K562 (cell line): Measurements from ENCODE around the gene C16orf95. TPM values are rescaled to one million over a fixed set of nuclear protein-coding genes. Genes with fewer than 3 reads are reported as not detected.

Experiments used
- ATAC-seq: fragments of 200-7000 bp; cut with Tn5 transposase; 3 replicates; pipeline ENCODE4 v1.9.1; 2020; ENCODE audit warnings: moderate library complexity
- BruUV-seq: library from RNA; stranded (reverse); fragments of 400-500 nt; replicated peaks from 2 replicates; lab custom pipeline; 2021; lab: Mats Ljungman, UMichigan
- CTCF ChIA-PET: fragments of 300-600 bp; formaldehyde crosslinking; extraction: SDS; loops from one replicate; lab custom pipeline; 2021; ENCODE audit warnings: low intra/inter-chr PET ratio; lab: Yijun Ruan, JAX
- POLR2A ChIA-PET: fragments of 300-600, 350-650 bp; sonication (Branson Sonifier 250); formaldehyde crosslinking; extraction: SDS; loops from one replicate; lab custom pipeline; 2021; ENCODE audit warnings: antibody characterized with exemption, inconsistent platforms; lab: Yijun Ruan, JAX
- DNase-seq, 4 experiments: peaks; one replicate each; pipeline versions ENCODE4 v3.0.0 to v3.0.0-alpha.2; 2011 to 2018; ENCODE audit warnings: low spot score in 3 of 4, mixed read lengths in 3 of 4; ENCODE audit errors: extremely low read depth in 1 of 4
- FAIRE-seq: peaks from 2 replicates; lab custom pipeline; 2011; peaks lifted over from hg19 to GRCh38; lab: Jason Lieb, UNC
- H2AFZ ChIP-seq: 2 replicates; pipeline ENCODE4 v1.6.0; 2011; ENCODE audit warnings: low read depth, low read length, control low read depth, inconsistent platforms
- H3K27ac ChIP-seq: fragments of 200-600 bp; 3 replicates; pipeline ENCODE4 v1.8.0; 2011; ENCODE audit warnings: low read depth, mild to moderate bottlenecking, control low read depth, inconsistent platforms, low read length, moderate library complexity, mixed read lengths; ENCODE audit errors: extremely low read depth
- H3K27me3 ChIP-seq, 2 experiments: fragments of 300-600 bp in 1 of 2; 2 replicates in 1 of 2; 3 replicates in 1 of 2; pipeline versions ENCODE4 v1.6.0 to v1.8.0; 2011; ENCODE audit warnings: inconsistent platforms in 2 of 2, low read length in 2 of 2, mild to moderate bottlenecking in 1 of 2, mixed read lengths in 1 of 2, moderate library complexity in 1 of 2; ENCODE audit not compliant: control insufficient read depth in 2 of 2, insufficient read depth in 2 of 2
- H3K36me3 ChIP-seq: fragments of 300-600 bp; 3 replicates; pipeline ENCODE4 v1.8.0; 2011; ENCODE audit warnings: mild to moderate bottlenecking, low read length, inconsistent platforms; ENCODE audit not compliant: control insufficient read depth, insufficient read depth
- H3K4me1 ChIP-seq, 2 experiments: fragments of 200-600 bp in 1 of 2; replicated peaks in 1 of 2; 2 replicates in 1 of 2; 3 replicates in 1 of 2; pipeline versions ENCODE4 v1.5.1 to v1.8.0; 2011; ENCODE audit warnings: inconsistent platforms in 2 of 2, low read length in 2 of 2, mild to moderate bottlenecking in 1 of 2, mixed read lengths in 1 of 2, moderate library complexity in 1 of 2; ENCODE audit not compliant: control insufficient read depth in 2 of 2, insufficient read depth in 2 of 2
- H3K4me2 ChIP-seq: 2 replicates; pipeline ENCODE4 v1.6.1; 2011; ENCODE audit warnings: low read length, control low read depth, inconsistent platforms, mixed read lengths; ENCODE audit not compliant: insufficient read depth
- H3K4me3 ChIP-seq: fragments of 200-600 bp; sonication (generic), shearing (Covaris generic); 2 replicates; pipeline ENCODE4 v1.5.1; 2016; ENCODE audit warnings: control low read depth, inconsistent platforms
- H3K79me2 ChIP-seq: fragments of 200-600 bp; 3 replicates; pipeline ENCODE4 v1.8.0; 2011; ENCODE audit warnings: low read length, inconsistent platforms; ENCODE audit not compliant: control insufficient read depth, insufficient read depth
- H3K9ac ChIP-seq, 2 experiments: 2 replicates each; pipeline versions ENCODE4 v1.6.0 to v1.6.1; 2011; ENCODE audit warnings: low read depth in 2 of 2, low read length in 2 of 2, control low read depth in 1 of 2, inconsistent platforms in 1 of 2, mild to moderate bottlenecking in 1 of 2, mixed read lengths in 1 of 2; ENCODE audit not compliant: insufficient read depth in 1 of 2
- H3K9me1 ChIP-seq: one replicate; pipeline ENCODE4 v1.6.0; 2011; ENCODE audit warnings: inconsistent platforms, mild to moderate bottlenecking, low read length, moderate library complexity; ENCODE audit not compliant: control insufficient read depth, insufficient read depth
- H3K9me3 ChIP-seq: replicated peaks from 2 replicates; pipeline ENCODE4 v1.5.1; 2011; ENCODE audit warnings: low read depth, low read length, inconsistent platforms; ENCODE audit not compliant: control insufficient read depth, insufficient read depth
- H4K20me1 ChIP-seq: replicated peaks from 2 replicates; pipeline ENCODE4 v1.6.1; 2011; ENCODE audit warnings: low read length, inconsistent platforms, mixed read lengths; ENCODE audit not compliant: control insufficient read depth, insufficient read depth
- E2F1 ChIP-seq: sonication (generic); formaldehyde crosslinking; IDR thresholded peaks from 2 replicates; pipeline ENCODE4 v1.8.1; 2023; ENCODE audit warnings: mild to moderate bottlenecking, missing genetic modification reagents, moderate library complexity
- EP300 ChIP-seq: IDR thresholded peaks from 2 replicates; pipeline ENCODE4 v1.6.1; 2012; ENCODE audit warnings: low read length, improper control_type of control experiment
- NFIX ChIP-seq: fragments of 250-450 bp; sonication (Bioruptor Pico); IDR thresholded peaks from 2 replicates; pipeline ENCODE4 v1.4.0; 2020; ENCODE audit warnings: low read depth, mild to moderate bottlenecking, moderate library complexity
- SRSF1 ChIP-seq: fragments of 200-400 bp; formaldehyde crosslinking; IDR thresholded peaks from 2 replicates; pipeline ENCODE4 v1.6.1; 2017; ENCODE audit warnings: mild to moderate bottlenecking, low read depth, low read length, moderate library complexity
- STAT6 ChIP-seq: sonication (generic); formaldehyde crosslinking; IDR thresholded peaks from 2 replicates; pipeline ENCODE4 v1.8.1; 2023; ENCODE audit warnings: mild to moderate bottlenecking, missing genetic modification reagents
- ZNF274 ChIP-seq: IDR thresholded peaks from 2 replicates; pipeline ENCODE4 v1.6.1; 2011; ENCODE audit warnings: low read depth, mild to moderate bottlenecking, low read length, moderate library complexity, borderline replicate concordance
- ZNF3 ChIP-seq: fragments of 250-450 bp; sonication (Bioruptor Pico); IDR thresholded peaks from 2 replicates; pipeline ENCODE4 v1.5.0; 2021; ENCODE audit warnings: mild to moderate bottlenecking, moderate library complexity
- WGBS: fragments of 100-300 bp; shearing (Covaris generic); methylation state at CpG from one replicate; pipeline ENCODE4 v1.1.6; 2016; ENCODE audit warnings: low coverage, mixed read lengths; ENCODE audit not compliant: insufficient coverage; ENCODE audit errors: missing lambda C conversion rate; 5-methylcytosine and 5-hydroxymethylcytosine counted together
- in situ Hi-C: fragments of 300-500 bp; cut with MboI; formaldehyde crosslinking; loops from 4 replicates; pipeline ENCODE4 v1.15.0; 2018; ENCODE audit warnings: inconsistent platforms, mixed read lengths
- intact Hi-C: fragments of 100-400 bp; cut with micrococcal nuclease; formaldehyde crosslinking; loops from 2 replicates; pipeline ENCODE4 v1.14.2; 2022
- polyA plus RNA-seq, 8 experiments: library from polyadenylated mRNA; depleted of rRNA in 4 of 8; stranded (reverse) in 5 of 8; unstranded in 3 of 8; fragments of >200 nt; fragmentation: Nextera tagmentation in 2 of 8; fragmentation: Illumina TruSeq in 1 of 8; extraction: Ambion mirVana in 2 of 8; extraction: Trizol in 1 of 8; gene quantifications; 2 replicates each; pipeline versions ENCODE4 v1.2.1 to v1.2.3, GENCODE V29; 2011 to 2014; ENCODE audit warnings: inconsistent platforms in 1 of 8, missing spikeins in 1 of 8
- total RNA-seq, 7 experiments: library from RNA; depleted of rRNA in 6 of 7; stranded (reverse); fragments of >200 nt in 6 of 7; fragmentation: Illumina TruSeq in 2 of 7; extraction: Trizol in 2 of 7; gene quantifications; 2 replicates each; pipeline versions ENCODE4 v1.2.1 to v1.2.3, GENCODE V29; 2011 to 2021; ENCODE audit warnings: low replicate concordance in 1 of 7

Gene C16orf95
- total and polyA plus RNA-seq, 9 of the 15 experiments (the other 6 are each of a cell fraction or from before 2014, with no cell fraction given), result 6.5 to 20.5 (median 9.4) TPM

GRCh38 chr16:87311387-87311786 lies 5.8 kb downstream of the C16orf95 start:
- CTCF ChIA-PET, result no interaction called here

More at GRCh38 chr16:87311387-87311786, 5.8 kb downstream of the C16orf95 start:
- ATAC-seq (no peak), DNase-seq (no peak), FAIRE-seq (no peak)
- H3K79me2 ChIP-seq, result peaks cover 2% of the 10 kb centered on the region; the same call in 1 of the 3 replicates
- H3K9ac ChIP-seq, result no peak overlapping the region
- no peaks in the 10 kb centered on the region for H4K20me1 ChIP-seq
- in situ Hi-C loops, result no loop called here
- H3K4me2 ChIP-seq, result no peak overlapping the region
- no peak for TF ChIP-seq E2F1 (CRISPR knock-in tag)
- no peak for TF ChIP-seq ZNF3 (CRISPR knock-in tag)
- TF ChIP-seq NFIX (CRISPR knock-in tag), result no peak
- TF ChIP-seq STAT6 (CRISPR knock-in tag), result no peak
- TF ChIP-seq ZNF274, result no peak
- TF ChIP-seq SRSF1, result no peak
- no peak for TF ChIP-seq EP300
- intact Hi-C loops, result no loop called here
- POLR2A ChIA-PET, result interaction anchor here (1.3 kb wide), 1 partner anchor 11 kb away, joined by 4 read pairs; no protein-coding TSS in a partner anchor
- H3K4me3 ChIP-seq, result no peak overlapping the region
- WGBS, result 91% methylated on average over 5 of the region's 5 CpGs
- peaks cover 6% of the 10 kb centered on the region for H3K9me3 ChIP-seq
- H3K27ac ChIP-seq, result no peak overlapping the region
- H2AFZ ChIP-seq, result no peak overlapping the region
- no peaks in the 10 kb centered on the region for H3K9me1 ChIP-seq
- H3K4me1 ChIP-seq, result peaks cover 7 to 14% of the 10 kb centered on the region in 2 experiments
- no TSS peak for BruUV-seq
- H3K27me3 ChIP-seq, result no peaks in the 10 kb centered on the region
- no peaks in the 10 kb centered on the region for H3K36me3 ChIP-seq
